Endothelial cell of umbilical vein (primary cell): ENCODE measurements around the gene NUP107. TPM values are rescaled to one million over a fixed set of nuclear protein-coding genes. Genes with fewer than 3 reads are reported as not detected.

ENCODE experiments used
- BruUV-seq: library from RNA; stranded (reverse); fragments of 400-500 nt; replicated peaks from 2 replicates; lab custom pipeline; 2021; lab: Mats Ljungman, UMichigan
- CTCF ChIA-PET: fragments of 300-600, 350-600 bp; sonication (Branson Sonifier 250); formaldehyde crosslinking; loops from one replicate; lab custom pipeline; 2021; ENCODE audit warnings: antibody characterized with exemption, inconsistent platforms; lab: Charles Lee
- POLR2A ChIA-PET: fragments of 300-600, 350-600 bp; sonication (Branson Sonifier 250); formaldehyde crosslinking; loops from one replicate; lab custom pipeline; 2021; ENCODE audit warnings: antibody characterized with exemption, inconsistent platforms; lab: Charles Lee
- DNase-seq: peaks from one replicate; pipeline ENCODE4 v3.0.0-alpha.2; 2011; ENCODE audit warnings: low read depth, low spot score
- FAIRE-seq: peaks from 2 replicates; lab custom pipeline; 2011; peaks lifted over from hg19 to GRCh38; lab: Jason Lieb, UNC
- H2AFZ ChIP-seq: 2 replicates; pipeline ENCODE4 v1.6.0; 2012; ENCODE audit warnings: low read depth, low read length, control low read depth, inconsistent platforms
- H3K27ac ChIP-seq: 2 replicates; pipeline ENCODE4 v1.5.1; 2011; ENCODE audit warnings: low read depth, mild to moderate bottlenecking, control low read depth, low read length, moderate library complexity; ENCODE audit not compliant: insufficient read depth
- H3K27me3 ChIP-seq, 2 experiments: 2 replicates each; pipeline versions ENCODE4 v1.6.0 to v1.6.1; 2011; ENCODE audit warnings: low read length in 2 of 2, mixed read lengths in 1 of 2; ENCODE audit not compliant: control insufficient read depth in 2 of 2, insufficient read depth in 2 of 2
- H3K36me3 ChIP-seq, 2 experiments: 2 replicates in 1 of 2; 3 replicates in 1 of 2; pipeline ENCODE4 v1.5.1; 2011; ENCODE audit warnings: low read length in 2 of 2, mild to moderate bottlenecking in 1 of 2, moderate library complexity in 1 of 2; ENCODE audit not compliant: control insufficient read depth in 2 of 2, insufficient read depth in 2 of 2; ENCODE audit errors: extremely low read depth in 1 of 2
- H3K4me1 ChIP-seq: 3 replicates; pipeline ENCODE4 v1.5.1; 2011; ENCODE audit warnings: mild to moderate bottlenecking, low read length; ENCODE audit not compliant: control insufficient read depth, insufficient read depth; ENCODE audit errors: extremely low read depth
- H3K4me2 ChIP-seq: 2 replicates; pipeline ENCODE4 v1.6.1; 2011; ENCODE audit warnings: low read length, control low read depth, mixed read lengths; ENCODE audit not compliant: insufficient read depth
- H3K4me3 ChIP-seq, 3 experiments: fragments of 200-600 bp in 1 of 3; sonication (generic), shearing (Covaris generic) in 1 of 3; replicated peaks in 1 of 3; 2 replicates each; pipeline ENCODE4 v1.5.1; 2011 to 2016; ENCODE audit warnings: control low read depth in 3 of 3, low read length in 3 of 3, mild to moderate bottlenecking in 2 of 3, inconsistent platforms in 1 of 3, low read depth in 1 of 3, moderate library complexity in 1 of 3; ENCODE audit not compliant: insufficient read depth in 1 of 3
- H3K79me2 ChIP-seq: 2 replicates; pipeline ENCODE4 v1.6.0; 2012; ENCODE audit warnings: low read length, inconsistent platforms; ENCODE audit not compliant: control insufficient read depth, insufficient read depth
- H3K9ac ChIP-seq: replicated peaks from 2 replicates; pipeline ENCODE3; 2011; ENCODE audit warnings: low read length, control low read depth; ENCODE audit not compliant: insufficient read depth; ENCODE audit errors: extremely low read depth
- H3K9me1 ChIP-seq: replicated peaks from 3 replicates; pipeline ENCODE4 v1.6.0; 2011; ENCODE audit warnings: mild to moderate bottlenecking, low read length; ENCODE audit not compliant: control insufficient read depth, insufficient read depth; ENCODE audit errors: extremely low read depth
- H3K9me3 ChIP-seq: replicated peaks from 2 replicates; pipeline ENCODE4 v1.5.1; 2012; ENCODE audit warnings: low read length, inconsistent platforms; ENCODE audit not compliant: control insufficient read depth, insufficient read depth
- H4K20me1 ChIP-seq: replicated peaks from 2 replicates; pipeline ENCODE3; 2011; ENCODE audit warnings: mild to moderate bottlenecking, low read length; ENCODE audit not compliant: control insufficient read depth, insufficient read depth; ENCODE audit errors: extremely low read depth
- EZH2 ChIP-seq: IDR thresholded peaks from 2 replicates; pipeline ENCODE4 v1.6.1; 2012; ENCODE audit warnings: borderline replicate concordance, low read depth, mild to moderate bottlenecking, moderate library complexity, low read length, inconsistent platforms; ENCODE audit not compliant: severe bottlenecking
- FOS ChIP-seq: IDR thresholded peaks from 2 replicates; pipeline ENCODE4 v1.6.1; 2011; ENCODE audit warnings: mild to moderate bottlenecking, low read length, moderate library complexity, borderline replicate concordance; ENCODE audit not compliant: insufficient read depth
- GATA2 ChIP-seq: IDR thresholded peaks from 2 replicates; pipeline ENCODE4 v1.7.0; 2011; ENCODE audit warnings: low read depth, mild to moderate bottlenecking, moderate library complexity, mixed read lengths, low read length; ENCODE audit not compliant: insufficient read length, insufficient read depth
- JUN ChIP-seq: IDR thresholded peaks from 2 replicates; pipeline ENCODE4 v1.6.1; 2011; ENCODE audit warnings: borderline replicate concordance, low read depth; ENCODE audit not compliant: insufficient read length, insufficient read depth
- MYC ChIP-seq: IDR thresholded peaks from one replicate; pipeline ENCODE4 v1.6.1; 2011; ENCODE audit warnings: mild to moderate bottlenecking, low read depth, low read length
- POLR2A ChIP-seq: IDR thresholded peaks from 2 replicates; pipeline ENCODE4 v1.6.1; 2012; ENCODE audit warnings: low read depth, mild to moderate bottlenecking, control low read depth, low read length
- POLR2AphosphoS5 ChIP-seq: IDR thresholded peaks from 2 replicates; pipeline ENCODE4 v1.6.1; 2012; ENCODE audit warnings: low read depth, mild to moderate bottlenecking, control low read depth, low read length, moderate library complexity; ENCODE audit not compliant: insufficient read depth
- dilution Hi-C: fragments of 300-500 bp; cut with MboI; formaldehyde crosslinking; loops from one replicate; pipeline ENCODE4 v1.15.0; 2019; ENCODE audit warnings: low sequenced_read_pairs; ENCODE audit not compliant: extremely low pct_ligation_motif_present
- intact Hi-C: fragments of 100-400 bp; cut with micrococcal nuclease; formaldehyde crosslinking; loops from one replicate; pipeline ENCODE4 v1.10.0; 2022
- polyA plus RNA-seq, 4 experiments: library from polyadenylated mRNA; depleted of rRNA in 3 of 4; stranded (reverse) in 3 of 4; unstranded in 1 of 4; fragments of >200 nt; gene quantifications; 2 replicates each; pipeline versions ENCODE4 v1.2.1 to v1.2.3, GENCODE V29; 2011 to 2012; ENCODE audit warnings: missing spikeins in 1 of 4
- total RNA-seq: library from RNA; stranded (reverse); gene quantifications from 2 replicates; pipeline ENCODE4 v1.2.3, GENCODE V29; 2021
- TF ChIP-seq, protein P1 (sequence below), 2 donors: IDR thresholded peaks; 1 replicate in 1 of 2; 2 replicates in 1 of 2; pipeline ENCODE4 v1.5.1; 2011; ENCODE audit warnings: low read length in 2 of 2, mild to moderate bottlenecking in 2 of 2, moderate library complexity in 2 of 2, control low read depth in 1 of 2, inconsistent platforms in 1 of 2, low read depth in 1 of 2; ENCODE audit not compliant: insufficient read depth in 1 of 2; ENCODE audit errors: extremely low read depth in 1 of 2
- TF ChIP-seq, protein P2 (sequence below): IDR thresholded peaks from 2 replicates; pipeline ENCODE4 v1.6.1; 2011; ENCODE audit not compliant: insufficient read depth, insufficient read length

Gene NUP107
- total and polyA plus RNA-seq, 2 donors (not counting 3 experiments of a cell fraction or from before 2014, with no cell fraction given), result 24.0 to 78.7 TPM

DNA sequence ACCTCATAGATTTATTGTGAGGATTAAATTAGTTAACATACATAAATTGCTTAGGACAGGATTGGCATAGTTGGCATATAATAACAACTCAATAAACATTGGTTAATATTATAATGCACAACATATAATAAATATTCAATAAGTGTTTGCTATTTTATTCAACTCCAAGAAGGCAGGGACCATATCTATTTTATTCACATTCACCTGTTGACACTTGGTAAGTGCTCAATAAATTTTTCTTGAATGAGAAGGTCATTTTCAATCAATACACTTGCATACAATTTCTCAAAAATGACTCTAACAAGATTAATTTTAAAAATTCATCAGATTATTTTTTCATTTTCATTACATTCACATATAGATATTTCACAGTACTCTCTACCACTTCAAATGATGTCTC is 12.4 kb upstream of the NUP107 start:
- no peaks in the 10 kb centered on the region for H3K9me1 ChIP-seq
- no TSS peak for BruUV-seq
- no peak overlapping the region for H3K9ac ChIP-seq
- no peak overlapping the region for H3K27ac ChIP-seq
- intact Hi-C loops, result no loop called here
- no peak overlapping the region for H3K4me3 ChIP-seq
- DNase-seq (no peak), FAIRE-seq (no peak)
- POLR2A ChIA-PET, result no interaction called here
- H4K20me1 ChIP-seq, result no peaks in the 10 kb centered on the region
- no peaks in the 10 kb centered on the region for H3K9me3 ChIP-seq
- H3K4me2 ChIP-seq, result no peak overlapping the region
- TF ChIP-seq POLR2AphosphoS5 (no peak), JUN (no peak), GATA2 (no peak), FOS (no peak)
- CTCF ChIA-PET, result no interaction called here
- H3K36me3 ChIP-seq, result no peaks in the 10 kb centered on the region
- H3K79me2 ChIP-seq, result no peaks in the 10 kb centered on the region
- peaks cover 3% of the 10 kb centered on the region for H3K4me1 ChIP-seq
- dilution Hi-C loops, result no loop called here
- no peak overlapping the region for H2AFZ ChIP-seq
- H3K27me3 ChIP-seq, result no peaks in the 10 kb centered on the region

DNA sequence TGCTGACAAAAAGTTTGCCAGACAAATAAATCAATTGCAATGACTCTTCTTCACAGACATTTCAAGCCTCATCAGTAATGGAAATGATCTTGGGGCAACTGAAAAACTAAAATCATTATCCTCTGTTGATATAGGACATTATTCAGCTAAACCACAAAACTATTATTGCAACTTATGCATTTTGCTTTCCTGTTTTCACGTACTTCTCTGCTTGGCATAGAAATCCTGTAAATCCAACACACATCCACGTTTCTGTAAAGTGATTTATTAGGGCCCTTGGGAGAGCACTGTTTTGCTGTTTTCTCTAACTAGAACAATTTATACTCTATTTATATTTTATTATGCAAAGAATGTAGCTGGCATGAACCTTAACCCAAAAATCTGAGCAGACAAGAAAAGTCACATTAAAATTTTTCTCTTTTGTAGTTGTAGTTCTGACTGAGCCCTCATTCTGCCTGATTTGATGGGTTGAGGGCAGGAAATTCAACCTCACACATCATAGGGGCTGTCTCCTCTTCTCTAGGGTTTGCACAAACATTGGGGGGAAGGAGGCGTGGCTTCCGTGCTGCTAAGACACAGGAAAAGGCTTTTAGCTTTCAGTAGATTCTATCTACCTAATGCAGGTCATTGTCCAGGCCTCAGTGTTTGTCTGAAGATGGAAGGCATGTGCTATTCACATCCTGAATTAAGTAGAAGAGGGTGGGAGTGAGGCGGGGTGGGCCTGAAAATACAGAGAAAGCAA is 11.5 kb upstream of the NUP107 start:
- no peak for FAIRE-seq
- H3K9ac ChIP-seq, result no peak overlapping the region
- no peak overlapping the region for H3K4me2 ChIP-seq
- no peaks in the 10 kb centered on the region for H3K9me3 ChIP-seq
- peak overlapping the region; percentile 48 for H2AFZ ChIP-seq
- ChIA-PET POLR2A (no interaction called here), CTCF (interaction anchor here (1.3 kb wide), 1 partner anchor 341 kb away, joined by 3 read pairs; no protein-coding TSS in a partner anchor)
- TF ChIP-seq POLR2A, result no peak
- TF ChIP-seq JUN, result no peak
- TF ChIP-seq, protein P1, sequence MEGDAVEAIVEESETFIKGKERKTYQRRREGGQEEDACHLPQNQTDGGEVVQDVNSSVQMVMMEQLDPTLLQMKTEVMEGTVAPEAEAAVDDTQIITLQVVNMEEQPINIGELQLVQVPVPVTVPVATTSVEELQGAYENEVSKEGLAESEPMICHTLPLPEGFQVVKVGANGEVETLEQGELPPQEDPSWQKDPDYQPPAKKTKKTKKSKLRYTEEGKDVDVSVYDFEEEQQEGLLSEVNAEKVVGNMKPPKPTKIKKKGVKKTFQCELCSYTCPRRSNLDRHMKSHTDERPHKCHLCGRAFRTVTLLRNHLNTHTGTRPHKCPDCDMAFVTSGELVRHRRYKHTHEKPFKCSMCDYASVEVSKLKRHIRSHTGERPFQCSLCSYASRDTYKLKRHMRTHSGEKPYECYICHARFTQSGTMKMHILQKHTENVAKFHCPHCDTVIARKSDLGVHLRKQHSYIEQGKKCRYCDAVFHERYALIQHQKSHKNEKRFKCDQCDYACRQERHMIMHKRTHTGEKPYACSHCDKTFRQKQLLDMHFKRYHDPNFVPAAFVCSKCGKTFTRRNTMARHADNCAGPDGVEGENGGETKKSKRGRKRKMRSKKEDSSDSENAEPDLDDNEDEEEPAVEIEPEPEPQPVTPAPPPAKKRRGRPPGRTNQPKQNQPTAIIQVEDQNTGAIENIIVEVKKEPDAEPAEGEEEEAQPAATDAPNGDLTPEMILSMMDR (IDR thresholded peaks at IDR 0.05; ENCODE audit: extremely low read depth in 1 of 2, insufficient read depth in 1 of 2, low read depth in 1 of 2, low read length in 2 of 2), result no peak
- no peak for TF ChIP-seq EZH2
- no peak for TF ChIP-seq FOS
- no peak for TF ChIP-seq MYC
- TF ChIP-seq POLR2AphosphoS5, result no peak
- no peak for TF ChIP-seq GATA2
- TF ChIP-seq, protein P2, sequence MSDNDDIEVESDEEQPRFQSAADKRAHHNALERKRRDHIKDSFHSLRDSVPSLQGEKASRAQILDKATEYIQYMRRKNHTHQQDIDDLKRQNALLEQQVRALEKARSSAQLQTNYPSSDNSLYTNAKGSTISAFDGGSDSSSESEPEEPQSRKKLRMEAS, result no peak
- no peak overlapping the region for H3K27ac ChIP-seq
- BruUV-seq, result no TSS peak
- no peaks in the 10 kb centered on the region for H3K9me1 ChIP-seq
- DNase-seq, result peak; percentile 37
- no peaks in the 10 kb centered on the region for H4K20me1 ChIP-seq
- no peaks in the 10 kb centered on the region for H3K79me2 ChIP-seq
- dilution Hi-C loops (no loop called here), intact Hi-C loops (no loop called here)
- H3K4me1 ChIP-seq, result peaks cover 3% of the 10 kb centered on the region
- no peaks in the 10 kb centered on the region for H3K36me3 ChIP-seq
- no peak overlapping the region for H3K4me3 ChIP-seq
- no peaks in the 10 kb centered on the region for H3K27me3 ChIP-seq
